Retina (tissue), 1 donor: ENCODE results near the gene MAGI2.
A peak's percentile ranks its signal among the peaks of the same experiment; 100 is the strongest.

ENCODE experiments used
- DNase-seq: peaks from one replicate; pipeline ENCODE4 v3.0.0-alpha.2; 2016

Gene MAGI2

GRCh38 chr7:79298145-79298760, 155.2 kb downstream of the MAGI2 start:
- peak; percentile 21 for DNase-seq

- DNase-seq: no peak
These were observed 156.7 kb downstream of the MAGI2 start for GRCh38 chr7:79296553-79297320.

DNA sequence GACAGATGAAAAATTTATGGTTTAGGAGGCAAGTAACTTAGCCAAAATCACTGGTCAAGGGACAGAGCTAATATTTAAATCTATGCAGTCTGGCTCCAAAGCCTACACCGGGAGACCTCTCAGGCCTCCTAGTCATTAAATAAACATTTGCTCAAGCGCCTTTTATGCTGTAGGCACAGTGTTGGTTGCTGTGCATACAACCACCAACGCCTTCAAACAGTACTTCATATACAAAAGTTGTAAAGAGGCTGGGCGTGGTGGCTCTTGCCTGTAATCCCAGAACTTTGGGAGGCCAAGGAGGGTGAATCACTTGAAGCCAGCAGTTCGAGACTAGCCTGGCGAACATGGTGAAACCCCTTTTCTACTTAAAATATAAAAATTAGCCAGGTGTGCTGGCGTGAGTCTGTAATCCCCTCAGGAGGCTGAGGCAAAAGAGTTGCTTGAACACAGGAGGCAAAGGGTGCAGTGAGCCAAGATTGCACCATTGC, 159.8 kb downstream of the MAGI2 start:
- no peak for DNase-seq

GRCh38 chr7:79292834-79293233, 160.6 kb downstream of the MAGI2 start:
- no peak for DNase-seq

GRCh38 chr7:79291498-79291865, 162.0 kb downstream of the MAGI2 start:
- no peak for DNase-seq

- no peak for DNase-seq
These were observed 162.5 kb downstream of the MAGI2 start for GRCh38 chr7:79290841-79291497.

GRCh38 chr7:79290398-79290797, 163.1 kb downstream of the MAGI2 start:
- DNase-seq: no peak

GRCh38 chr7:79288655-79289054, 164.8 kb downstream of the MAGI2 start:
- DNase-seq: peak; percentile 34

- no peak for DNase-seq
These were observed 165.5 kb downstream of the MAGI2 start for GRCh38 chr7:79287981-79288380.

DNA sequence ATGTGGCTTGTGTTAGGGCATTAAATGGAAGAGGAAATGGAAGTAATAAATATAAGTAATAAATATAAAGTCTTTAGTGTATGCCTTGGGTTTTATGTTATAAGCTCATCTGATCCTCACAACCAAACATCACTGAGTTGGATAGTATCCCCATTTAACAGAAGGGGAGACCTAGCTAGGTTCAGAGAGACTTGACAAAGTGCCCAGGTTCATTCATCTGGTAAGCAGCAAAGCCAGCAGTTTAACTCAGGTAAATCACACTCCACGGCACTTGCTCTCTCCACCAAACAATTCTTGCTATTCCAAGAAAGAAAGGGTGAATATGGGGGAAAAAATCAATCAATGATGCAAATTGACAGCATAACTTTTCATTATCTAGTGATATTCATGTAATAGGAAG, 167.3 kb downstream of the MAGI2 start:
- DNase-seq: no peak

- no peak for DNase-seq
These were observed 167.7 kb downstream of the MAGI2 start for GRCh38 chr7:79285756-79286155.

DNA sequence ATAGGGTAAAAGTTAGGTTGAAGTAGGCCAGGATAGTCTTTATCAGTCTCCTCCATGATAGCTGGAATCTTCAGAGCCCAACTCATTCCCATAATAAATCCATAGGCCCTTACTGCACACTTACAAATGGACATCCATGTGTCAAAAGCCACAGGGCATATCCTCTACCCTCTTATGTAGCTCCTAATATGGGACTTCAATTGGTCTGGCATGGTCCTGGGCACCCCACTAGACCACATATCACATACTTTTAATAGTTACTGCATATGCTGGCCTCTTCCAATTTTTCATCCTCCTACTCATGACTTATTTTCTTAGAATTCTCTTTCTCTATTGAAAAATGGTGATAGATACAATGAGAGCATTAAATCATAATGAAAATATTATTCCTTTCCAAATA, 169.3 kb downstream of the MAGI2 start:
- DNase-seq: no peak

DNA sequence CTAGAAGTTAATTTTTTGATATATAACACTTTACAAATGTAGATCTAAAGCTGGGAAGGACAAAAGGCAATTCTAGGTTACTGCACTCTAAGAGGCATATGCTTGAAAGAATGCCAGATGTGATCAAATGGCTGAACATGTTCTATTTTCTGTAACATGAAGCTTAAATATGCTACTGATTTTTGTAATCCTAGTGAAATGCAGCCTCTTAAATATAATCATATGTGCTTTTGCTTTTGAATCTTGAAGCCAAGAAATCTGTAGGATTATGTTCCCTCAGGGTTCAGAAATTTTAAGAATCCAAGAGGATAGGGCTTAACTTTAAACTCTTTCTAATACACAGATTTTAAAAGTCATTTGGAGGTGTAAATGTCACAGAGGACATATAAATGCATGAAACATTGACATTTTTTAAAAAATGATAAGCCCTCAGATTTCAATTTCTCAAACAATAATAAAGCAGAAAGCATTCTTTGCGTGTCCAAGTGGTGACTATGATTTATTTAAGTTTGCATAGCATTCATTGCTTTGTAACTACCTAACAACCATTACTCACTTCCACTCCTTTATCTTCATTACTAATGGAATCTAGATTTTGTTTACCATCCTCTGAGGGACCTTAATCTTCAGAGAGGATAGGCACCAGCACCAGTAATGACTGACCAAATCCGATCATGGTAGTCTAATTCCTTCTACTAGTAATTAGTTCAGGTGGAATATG, 170.4 kb downstream of the MAGI2 start:
- DNase-seq: no peak

DNA sequence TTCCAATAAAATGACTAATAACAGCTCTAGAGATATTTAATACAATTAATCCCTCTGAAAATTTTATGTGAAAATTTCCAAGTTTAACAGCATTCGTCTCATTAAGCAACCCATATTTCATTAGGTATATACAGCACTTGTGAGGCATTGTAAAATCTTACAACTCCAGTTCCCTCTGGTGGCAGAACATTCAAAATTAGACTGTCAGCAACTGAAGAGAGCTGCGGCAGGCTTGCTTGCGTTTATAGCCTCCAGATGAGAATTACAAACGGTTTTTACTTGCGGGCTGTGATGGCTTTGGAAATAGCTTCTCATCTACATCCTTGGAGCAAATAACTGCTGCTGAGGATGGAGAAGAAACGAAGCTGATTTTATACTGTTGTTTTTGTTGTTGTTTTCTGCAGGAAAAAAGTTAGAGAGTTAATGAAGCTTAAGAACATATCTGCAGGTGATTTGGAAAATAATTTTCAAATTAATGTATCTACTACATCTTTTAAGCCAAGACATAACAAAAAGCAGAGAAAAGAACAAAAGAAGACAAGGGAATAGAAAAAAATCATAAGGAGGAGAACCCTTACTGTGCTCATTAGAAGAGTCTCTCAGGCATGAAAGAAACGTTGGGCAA, 171.3 kb downstream of the MAGI2 start:
- DNase-seq: peak; percentile 29

DNA sequence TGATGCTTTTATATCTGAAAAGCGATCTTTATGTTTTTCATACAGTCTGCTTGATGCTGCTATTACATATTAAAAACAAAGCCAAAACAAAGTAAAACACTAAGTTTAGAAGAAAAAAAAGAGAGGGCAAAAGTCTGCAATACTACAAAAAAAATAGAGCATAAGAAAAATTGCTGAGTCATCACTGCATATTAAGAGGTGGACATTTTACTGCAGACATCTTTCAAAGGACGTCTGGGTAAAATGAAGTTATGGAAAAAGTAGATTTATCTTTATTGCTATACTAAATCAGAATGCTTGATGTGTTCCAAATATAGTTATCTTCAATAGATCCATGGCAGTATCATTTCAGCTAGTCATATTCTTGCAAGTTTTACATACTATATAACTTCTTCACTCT, 172.0 kb downstream of the MAGI2 start:
- no peak for DNase-seq

DNA sequence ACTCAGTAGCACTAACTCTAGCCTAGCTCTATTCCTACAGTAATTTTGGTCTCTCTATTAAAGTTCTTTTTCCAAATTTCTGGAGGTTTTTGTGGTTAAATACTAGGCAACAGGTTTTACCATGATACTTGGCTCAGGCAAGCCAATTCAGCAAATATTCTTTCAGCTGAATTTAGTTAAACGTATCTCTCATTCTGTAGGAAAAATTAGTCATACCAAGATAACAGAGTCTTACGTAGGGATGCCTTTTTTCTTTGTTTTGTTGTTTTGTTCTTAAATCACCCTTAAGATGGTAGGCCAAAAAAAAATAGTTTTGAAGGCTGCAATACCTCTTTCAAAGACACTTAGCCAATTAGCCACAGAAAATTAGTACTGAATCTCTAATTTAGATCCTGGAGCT, 180.5 kb downstream of the MAGI2 start:
- no peak for DNase-seq

DNA sequence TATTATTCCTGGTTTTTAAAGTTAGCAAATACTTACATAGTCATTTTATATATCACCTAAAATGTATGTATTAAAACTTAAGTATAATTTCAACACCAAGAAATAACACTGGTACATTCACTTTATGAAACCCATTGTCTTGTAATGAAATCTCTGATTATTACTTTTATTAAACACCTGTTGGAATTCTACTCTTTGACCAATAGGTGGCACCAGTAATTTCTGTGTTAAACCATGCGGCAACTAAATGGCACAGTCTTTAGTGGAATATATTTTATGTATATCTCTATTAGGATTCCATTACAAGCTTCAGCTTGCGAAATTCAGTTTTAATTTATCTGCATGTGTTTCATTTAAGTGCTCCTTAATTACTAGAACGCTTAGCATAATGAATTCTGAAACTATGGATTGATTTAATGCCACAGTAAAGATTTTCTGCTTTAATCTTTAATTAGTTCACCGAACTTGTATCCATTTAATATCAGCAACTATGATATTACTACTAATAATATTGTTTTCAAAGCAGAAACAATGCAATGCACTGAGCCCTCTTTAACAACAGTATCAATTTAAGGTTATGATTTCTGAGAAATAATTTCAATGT, 181.3 kb downstream of the MAGI2 start:
- no peak for DNase-seq

DNA sequence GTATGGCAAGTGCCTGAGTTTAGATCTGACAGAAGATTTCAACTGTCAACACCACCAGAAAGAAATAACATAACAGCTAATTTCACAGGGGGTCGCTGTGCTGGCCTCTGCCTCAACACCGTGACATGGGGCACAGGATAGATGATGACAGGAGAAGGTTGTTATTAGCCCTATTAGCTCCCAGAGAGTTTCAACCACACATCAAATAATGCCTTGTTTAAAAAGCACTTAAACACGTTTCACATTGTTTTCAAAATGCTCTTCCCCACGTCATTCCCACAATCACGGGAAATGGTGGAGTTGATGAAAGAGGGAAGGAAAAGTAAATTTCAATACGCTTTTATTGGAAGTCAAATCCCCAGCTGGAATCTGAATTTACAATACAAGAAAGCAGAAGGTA, 184.7 kb downstream of the MAGI2 start:
- no peak for DNase-seq

DNA sequence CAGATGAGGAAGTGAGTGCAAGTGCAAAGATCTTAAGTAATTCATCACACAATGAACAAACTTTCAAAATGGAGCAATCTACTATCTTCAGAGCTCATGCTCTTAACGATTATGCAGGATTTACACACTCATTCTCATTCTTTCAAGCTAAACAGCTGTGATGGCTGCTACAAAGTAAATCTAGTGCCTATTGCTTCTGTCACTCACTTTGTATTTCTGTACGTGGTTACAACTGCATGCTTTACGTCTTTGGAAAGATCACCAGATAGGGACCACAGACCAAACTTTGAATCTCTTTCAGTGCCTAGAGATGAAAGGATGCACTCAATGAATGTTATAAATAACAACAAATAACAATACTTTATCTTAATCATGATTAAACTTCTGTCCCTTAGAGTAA, 194.6 kb downstream of the MAGI2 start:
- no peak for DNase-seq

DNA sequence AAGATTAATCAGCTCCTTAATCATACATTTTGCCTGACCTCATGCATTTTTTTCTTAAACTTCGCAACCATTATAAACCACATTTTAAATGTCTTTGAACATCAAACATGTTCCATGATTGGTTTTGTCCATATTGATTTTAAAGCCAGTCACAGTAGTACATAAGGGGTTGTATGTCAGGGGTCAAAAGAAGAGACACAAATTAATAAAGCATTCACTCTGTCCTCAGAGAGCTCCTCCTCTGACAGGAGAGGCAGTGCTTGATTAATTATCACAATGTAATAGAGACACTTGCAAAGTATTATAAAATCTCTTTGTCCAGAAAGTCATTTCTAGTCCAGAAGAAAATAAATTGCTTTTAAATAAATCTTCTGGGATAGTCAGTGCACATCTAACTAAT, 195.5 kb downstream of the MAGI2 start:
- DNase-seq: no peak

- no peak for DNase-seq
These were observed 207.7 kb downstream of the MAGI2 start for GRCh38 chr7:79245623-79246249.

DNA sequence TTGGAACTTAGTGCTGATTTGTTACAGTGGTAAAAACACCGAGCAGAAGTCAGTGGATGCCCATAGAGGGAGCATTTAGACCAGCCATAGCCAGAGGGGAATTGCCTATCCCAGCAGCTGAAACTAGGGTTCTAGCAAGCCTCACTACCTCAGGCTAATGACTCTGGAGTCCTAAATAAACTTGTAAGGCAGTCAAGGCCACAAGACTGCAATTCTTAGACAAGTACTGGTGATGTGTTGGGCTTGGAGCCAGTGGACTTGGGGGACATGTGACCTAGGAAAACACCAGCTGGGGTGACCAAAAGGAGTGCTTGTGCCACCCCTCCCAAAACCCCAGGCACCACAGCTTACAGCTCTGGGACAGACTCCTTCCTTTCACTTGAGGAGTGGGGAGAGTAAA, 209.0 kb downstream of the MAGI2 start:
- DNase-seq: no peak
